Esophagus muscularis mucosa (tissue), 4 donors: ENCODE data around the gene DACH1. TPM values are rescaled to one million over a fixed set of nuclear protein-coding genes. Genes with fewer than 3 reads are reported as not detected.

Experiments used
- DNase-seq: peaks from one replicate; pipeline ENCODE4 v3.0.0-alpha.2; 2017; ENCODE audit errors: extremely low spot score
- H3K27ac ChIP-seq, 4 donors: fragments of 200-600 bp; sonication (generic); replicated peaks in 1 of 4; 1 replicate in 3 of 4; 2 replicates in 1 of 4; pipeline ENCODE4 v1.5.1; 2016 to 2019; ENCODE audit warnings: mild to moderate bottlenecking in 1 of 4
- H3K27me3 ChIP-seq, 4 donors: fragments of 200-600 bp; sonication (generic); one replicate each; pipeline versions ENCODE4 v1.5.1 to v1.6.0; 2016 to 2019
- H3K36me3 ChIP-seq, 4 donors: fragments of 200-600 bp; sonication (generic); one replicate each; pipeline ENCODE4 v1.5.1; 2016 to 2019
- H3K4me1 ChIP-seq, 4 donors: fragments of 200-600 bp; sonication (generic); one replicate each; pipeline ENCODE4 v1.5.1; 2016 to 2019
- H3K4me3 ChIP-seq, 4 donors: fragments of 200-600 bp; sonication (generic); 1 replicate in 2 of 4; 2 replicates in 2 of 4; pipeline ENCODE4 v1.5.1; 2016 to 2019; ENCODE audit warnings: mild to moderate bottlenecking in 4 of 4, moderate library complexity in 1 of 4
- H3K9me3 ChIP-seq, 4 donors: fragments of 200-600 bp; sonication (generic); 1 replicate in 3 of 4; 2 replicates in 1 of 4; pipeline ENCODE4 v1.5.1; 2016 to 2019
- EP300 ChIP-seq: sonication (generic); formaldehyde crosslinking; IDR thresholded peaks from one replicate; pipeline ENCODE4 v1.6.1; 2017; ENCODE audit warnings: antibody characterized with exemption
- POLR2A ChIP-seq: fragments of 450-650 bp; IDR thresholded peaks from one replicate; pipeline ENCODE4 v1.6.1; 2017; ENCODE audit warnings: antibody characterized with exemption, moderate library complexity, mild to moderate bottlenecking, low read depth
- POLR2AphosphoS5 ChIP-seq, 2 donors: sonication (generic); formaldehyde crosslinking; IDR thresholded peaks; one replicate each; pipeline ENCODE4 v1.6.1; 2017; ENCODE audit warnings: antibody characterized with exemption in 2 of 2
- WGBS: methylation state at CpG from one replicate; pipeline ENCODE4 v1.1.5; 2018; 5-methylcytosine and 5-hydroxymethylcytosine counted together
- intact Hi-C: fragments of 100-400 bp; cut with DNase I; formaldehyde crosslinking; loops from one replicate; pipeline ENCODE4 v1.15.1; 2023
- total RNA-seq, 4 donors: library from RNA; depleted of rRNA; stranded (reverse); fragments of >200 nt; gene quantifications; one replicate each; pipeline versions ENCODE4 v1.1.0 to v1.2.1, GENCODE V29; 2016
- TF ChIP-seq, protein P1 (sequence below), 3 experiments: fragments of 200-600 bp in 2 of 3; fragments of 450-650 bp in 1 of 3; sonication (generic) in 2 of 3; IDR thresholded peaks; one replicate each; pipeline ENCODE4 v1.5.1; 2017 to 2019; ENCODE audit warnings: antibody characterized with exemption in 3 of 3, mild to moderate bottlenecking in 2 of 3, moderate library complexity in 1 of 3

Gene DACH1
- total RNA-seq, 4 donors from 2014 or later = 1.2 to 2.0 (median 1.5) TPM

DNA sequence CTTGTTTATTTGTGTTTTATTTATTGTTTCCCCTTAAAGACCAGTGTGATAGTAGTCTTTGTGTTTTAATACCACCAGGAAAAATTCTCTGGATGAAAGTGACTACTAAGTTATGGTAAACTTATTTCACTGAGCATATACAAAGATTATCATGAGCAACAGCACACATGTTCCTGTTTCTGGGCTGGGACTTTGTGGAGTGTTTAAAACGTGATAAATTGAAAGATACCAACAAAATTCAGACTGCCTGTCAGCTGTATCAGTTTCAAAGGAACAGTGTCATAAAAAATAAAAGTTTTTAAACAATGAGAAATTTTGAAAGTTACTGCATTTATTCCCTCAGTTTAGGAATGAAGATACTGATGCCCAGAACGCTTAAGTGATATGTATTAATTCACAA lies 259.4 kb downstream of the DACH1 start:
- DNase-seq = no peak
- no peaks in the 10 kb centered on the region for H3K4me1 ChIP-seq
- no peaks in the 10 kb centered on the region for H3K27me3 ChIP-seq
- WGBS = 48% methylated on average over 2 of the region's 2 CpGs
- H3K4me3 ChIP-seq = no peak overlapping the region
- no peaks in the 10 kb centered on the region for H3K36me3 ChIP-seq
- TF ChIP-seq, protein P1, sequence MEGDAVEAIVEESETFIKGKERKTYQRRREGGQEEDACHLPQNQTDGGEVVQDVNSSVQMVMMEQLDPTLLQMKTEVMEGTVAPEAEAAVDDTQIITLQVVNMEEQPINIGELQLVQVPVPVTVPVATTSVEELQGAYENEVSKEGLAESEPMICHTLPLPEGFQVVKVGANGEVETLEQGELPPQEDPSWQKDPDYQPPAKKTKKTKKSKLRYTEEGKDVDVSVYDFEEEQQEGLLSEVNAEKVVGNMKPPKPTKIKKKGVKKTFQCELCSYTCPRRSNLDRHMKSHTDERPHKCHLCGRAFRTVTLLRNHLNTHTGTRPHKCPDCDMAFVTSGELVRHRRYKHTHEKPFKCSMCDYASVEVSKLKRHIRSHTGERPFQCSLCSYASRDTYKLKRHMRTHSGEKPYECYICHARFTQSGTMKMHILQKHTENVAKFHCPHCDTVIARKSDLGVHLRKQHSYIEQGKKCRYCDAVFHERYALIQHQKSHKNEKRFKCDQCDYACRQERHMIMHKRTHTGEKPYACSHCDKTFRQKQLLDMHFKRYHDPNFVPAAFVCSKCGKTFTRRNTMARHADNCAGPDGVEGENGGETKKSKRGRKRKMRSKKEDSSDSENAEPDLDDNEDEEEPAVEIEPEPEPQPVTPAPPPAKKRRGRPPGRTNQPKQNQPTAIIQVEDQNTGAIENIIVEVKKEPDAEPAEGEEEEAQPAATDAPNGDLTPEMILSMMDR (IDR thresholded peaks at IDR 0.05) = no peak
- no peak for TF ChIP-seq POLR2A
- no peak for TF ChIP-seq POLR2AphosphoS5 (IDR thresholded peaks at IDR 0.05)
- TF ChIP-seq EP300 = no peak
- H3K27ac ChIP-seq = no peak overlapping the region
- intact Hi-C loops = no loop called here
- no peaks in the 10 kb centered on the region for H3K9me3 ChIP-seq

DNA sequence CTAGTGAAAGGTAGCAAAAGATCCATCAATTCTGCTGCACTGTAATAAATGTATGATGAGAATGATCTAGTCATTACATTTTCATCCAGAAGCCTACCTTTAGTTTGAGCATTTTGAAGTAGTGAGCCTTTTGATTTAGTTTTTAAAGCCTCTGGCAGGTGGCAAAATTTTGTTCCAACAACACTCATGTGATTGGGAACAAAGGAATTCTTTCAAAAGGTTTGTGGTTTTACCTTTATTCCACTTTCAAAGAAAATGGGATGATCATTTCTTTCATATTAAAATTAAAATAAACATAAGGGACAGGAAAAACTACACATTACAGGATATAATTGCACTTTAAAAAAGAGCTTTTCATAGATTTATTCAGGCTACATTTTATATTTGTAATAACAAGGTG lies 260.2 kb downstream of the DACH1 start:
- TF ChIP-seq, protein P1 (IDR thresholded peaks at IDR 0.05) = no peak
- TF ChIP-seq EP300 (no peak), POLR2A (no peak), POLR2AphosphoS5 (IDR thresholded peaks at IDR 0.05) (no peak)
- H3K9me3 ChIP-seq = no peaks in the 10 kb centered on the region
- intact Hi-C loops = no loop called here
- no peak for DNase-seq
- no peaks in the 10 kb centered on the region for H3K4me1 ChIP-seq
- H3K27me3 ChIP-seq = no peaks in the 10 kb centered on the region
- no peaks in the 10 kb centered on the region for H3K36me3 ChIP-seq
- no peak overlapping the region for H3K27ac ChIP-seq
- no peak overlapping the region for H3K4me3 ChIP-seq

DNA sequence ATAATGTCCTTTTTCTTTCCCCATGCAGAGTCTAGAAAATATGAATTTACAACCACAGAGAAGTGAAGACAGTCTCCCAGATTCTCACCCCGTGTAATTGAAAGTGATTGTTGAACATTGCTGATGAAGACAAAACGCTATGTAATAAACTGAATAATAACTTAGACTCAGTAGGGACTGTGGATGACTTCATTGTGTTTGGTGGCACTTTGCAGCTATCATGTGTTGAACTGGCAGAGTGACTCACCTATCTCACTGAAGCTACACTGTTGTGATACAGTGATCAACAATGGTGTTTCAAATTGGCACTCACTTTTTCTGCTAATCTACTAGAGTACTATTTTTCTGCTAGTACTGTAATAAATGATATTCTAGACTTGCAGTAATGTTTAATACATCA lies 261.3 kb downstream of the DACH1 start:
- Histone ChIP-seq H3K9me3 (no peaks in the 10 kb centered on the region), H3K27ac (no peak overlapping the region), H3K4me3 (no peak overlapping the region), H3K27me3 (no peaks in the 10 kb centered on the region), H3K4me1 (no peaks in the 10 kb centered on the region), H3K36me3 (no peaks in the 10 kb centered on the region)
- 84% methylated on average over 2 of the region's 2 CpGs for WGBS
- DNase-seq = no peak
- TF ChIP-seq POLR2AphosphoS5 (IDR thresholded peaks at IDR 0.05) = no peak
- intact Hi-C loops = no loop called here

DNA sequence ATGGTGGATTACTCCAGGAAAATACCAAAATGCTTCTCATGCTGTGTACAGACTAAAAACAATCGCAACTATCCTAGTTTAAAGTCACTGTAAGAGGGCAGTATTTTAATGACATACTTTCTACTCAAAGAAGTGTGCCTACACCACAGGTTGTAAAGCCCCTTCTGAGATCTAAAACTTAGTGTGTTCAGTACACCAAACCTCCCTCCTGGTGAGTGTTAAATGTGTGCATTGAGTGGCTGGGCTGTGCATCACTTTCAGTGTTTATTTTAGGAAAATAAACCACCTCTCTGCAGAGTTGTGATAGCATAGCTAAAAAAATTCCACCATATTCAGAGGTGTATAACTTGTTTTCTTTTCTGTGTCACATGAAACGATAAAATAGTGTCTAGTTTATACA lies 263.7 kb downstream of the DACH1 start:
- DNase-seq = no peak
- Histone ChIP-seq H3K9me3 (no peaks in the 10 kb centered on the region), H3K36me3 (no peaks in the 10 kb centered on the region), H3K4me1 (no peaks in the 10 kb centered on the region), H3K27me3 (no peaks in the 10 kb centered on the region), H3K27ac (no peak overlapping the region), H3K4me3 (no peak overlapping the region)
- intact Hi-C loops = no loop called here
- WGBS = 86% methylated on average over 2 of the region's 2 CpGs
- TF ChIP-seq EP300 (no peak), POLR2AphosphoS5 (IDR thresholded peaks at IDR 0.05) (no peak), POLR2A (no peak)
- TF ChIP-seq, protein P1 (IDR thresholded peaks at IDR 0.05) = no peak

DNA sequence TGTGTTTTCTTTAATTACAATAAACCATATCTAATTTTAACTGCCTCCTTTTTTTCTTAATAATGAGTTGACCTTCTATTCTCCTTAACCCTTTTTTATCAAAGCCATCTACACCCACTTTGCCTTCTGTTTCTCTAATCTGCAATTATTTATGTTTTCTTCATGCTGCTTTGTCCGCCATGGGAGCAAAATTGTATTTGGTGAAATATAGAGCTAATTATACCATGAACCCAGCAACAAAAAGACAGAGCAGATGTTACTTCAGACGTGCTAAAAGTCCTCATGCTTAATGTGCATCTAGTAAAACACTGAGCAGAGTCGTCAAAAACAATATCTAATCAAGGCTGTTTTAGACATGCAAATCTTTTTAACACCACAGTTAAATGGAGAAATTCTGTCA lies 264.7 kb downstream of the DACH1 start:
- DNase-seq = no peak
- 74% methylated on average over 3 of the region's 3 CpGs for WGBS
- no peak for TF ChIP-seq EP300
- TF ChIP-seq, protein P1 (IDR thresholded peaks at IDR 0.05) = no peak
- no peak for TF ChIP-seq POLR2A
- no peak for TF ChIP-seq POLR2AphosphoS5 (IDR thresholded peaks at IDR 0.05)
- no peak overlapping the region for H3K27ac ChIP-seq
- no peaks in the 10 kb centered on the region for H3K27me3 ChIP-seq
- no peak overlapping the region for H3K4me3 ChIP-seq
- intact Hi-C loops = no loop called here
- H3K4me1 ChIP-seq = no peaks in the 10 kb centered on the region
- no peaks in the 10 kb centered on the region for H3K9me3 ChIP-seq
- H3K36me3 ChIP-seq = no peaks in the 10 kb centered on the region
